ENCODE results near the gene VPS16. TPM values are rescaled to one million over a fixed set of nuclear protein-coding genes. Genes with fewer than 3 reads are reported as not detected.

Gene VPS16
- 10 to 100 TPM; 33.9 to 41.0 TPM for total RNA-seq
- long read RNA-seq, transcript VPS16-202 (24 exons, 2,750 nt) = major isoform, 75 of 118 reads
- long read RNA-seq, partial matches to known transcripts = 16 of 118 reads
- long read RNA-seq, other reads (novel, unspliced or antisense) = 25 of 118 reads

- ATAC-seq (peak; percentile 98), DNase-seq (peak; percentile 82 to 89)
- intact Hi-C loops (cut with DNase I, micrococcal nuclease) = no loop called here
Observed at GRCh38 chr20:2840138-2840966, at the start of gene VPS16, which contains the start of gene PCED1A. VPS16 (plus strand) TSS chr20:2840745; CDS start chr20:2840775, 30 bp downstream. PCED1A (minus strand) TSS chr20:2840655; CDS start chr20:2839912, 743 bp downstream.

- DNase-seq = no peak
- ATAC-seq = no peak
- intact Hi-C loops (cut with DNase I, micrococcal nuclease) = no loop called here
Observed at GRCh38 chr20:2793471-2793870, 47.1 kb upstream of the VPS16 start.

- intact Hi-C loops (cut with DNase I, micrococcal nuclease) = no loop called here
- ATAC-seq (no peak), DNase-seq (no peak)
Observed at GRCh38 chr20:2794202-2794748, 46.3 kb upstream of the VPS16 start.

GRCh38 chr20:2794866-2795447 is 45.6 kb upstream of the VPS16 start:
- intact Hi-C loops (cut with DNase I, micrococcal nuclease) = no loop called here
- DNase-seq (no peak), ATAC-seq (no peak)

- no peak for ATAC-seq
- intact Hi-C loops (cut with DNase I, micrococcal nuclease) = no loop called here
Observed at GRCh38 chr20:2795451-2795850, 45.1 kb upstream of the VPS16 start.

GRCh38 chr20:2796011-2796660 is 44.4 kb upstream of the VPS16 start:
- ATAC-seq (no peak), DNase-seq (no peak)
- intact Hi-C loops (cut with DNase I, micrococcal nuclease) = no loop called here

More at GRCh38 chr20:2795451-2795850, 45.1 kb upstream of the VPS16 start:
- DNase-seq = no peak

- DNase-seq (no peak), ATAC-seq (no peak)
- intact Hi-C loops (cut with DNase I, micrococcal nuclease) = no loop called here
Observed at GRCh38 chr20:2797136-2797983, 43.2 kb upstream of the VPS16 start.

GRCh38 chr20:2798095-2798805 is 42.3 kb upstream of the VPS16 start:
- ATAC-seq = no peak
- no peak for DNase-seq
- intact Hi-C loops (cut with DNase I, micrococcal nuclease) = no loop called here

GRCh38 chr20:2798814-2799213 is 41.7 kb upstream of the VPS16 start:
- intact Hi-C loops (cut with DNase I, micrococcal nuclease) = no loop called here
- ATAC-seq (no peak), DNase-seq (no peak)

GRCh38 chr20:2799271-2799670 is 41.3 kb upstream of the VPS16 start:
- intact Hi-C loops (cut with DNase I, micrococcal nuclease) = no loop called here
- no peak for ATAC-seq
- no peak for DNase-seq

GRCh38 chr20:2799688-2800520 is 40.6 kb upstream of the VPS16 start:
- peak; percentile 32 for ATAC-seq
- DNase-seq = no peak
- intact Hi-C loops (cut with DNase I, micrococcal nuclease) = no loop called here

- peak; percentile 55 for ATAC-seq
- no peak for DNase-seq
- intact Hi-C loops (cut with DNase I, micrococcal nuclease) = no loop called here
Observed at GRCh38 chr20:2800521-2801285, 39.8 kb upstream of the VPS16 start, which contains the start of gene CPXM1. CPXM1 (minus strand) TSS chr20:2800627; CDS start chr20:2800572, 55 bp downstream.

- ATAC-seq = no peak
- intact Hi-C loops (cut with DNase I, micrococcal nuclease) = no loop called here
- DNase-seq = no peak
Observed at GRCh38 chr20:2801286-2801728, 39.2 kb upstream of the VPS16 start.

GRCh38 chr20:2804041-2804828 is 36.3 kb upstream of the VPS16 start:
- DNase-seq (no peak), ATAC-seq (no peak)
- intact Hi-C loops (cut with DNase I, micrococcal nuclease) = no loop called here
